Aorta (tissue), 5 donors: Measurements from ENCODE around the gene RHBDL1. TPM values are rescaled to one million over a fixed set of nuclear protein-coding genes. Genes with fewer than 3 reads are reported as not detected.

ENCODE experiments used
- ATAC-seq: fragments of 200-7000 bp; cut with Tn5 transposase; one replicate; pipeline ENCODE4 v1.9.1; 2022; ENCODE audit warnings: moderate library complexity; ENCODE audit not compliant: low FRiP score
- DNase-seq, 2 donors: peaks; one replicate each; pipeline ENCODE4 v3.0.0-alpha.2; 2020
- H3K27ac ChIP-seq, 2 donors: one replicate each; pipeline ENCODE4 v1.5.1; 2013; ENCODE audit warnings: low read length in 2 of 2, mild to moderate bottlenecking in 2 of 2, moderate library complexity in 2 of 2, control low read depth in 1 of 2, inconsistent platforms in 1 of 2, low read depth in 1 of 2
- H3K27me3 ChIP-seq, 2 donors: one replicate each; pipeline ENCODE4 v1.6.1; 2013; ENCODE audit warnings: control low read depth in 1 of 2, low read length in 1 of 2, mild to moderate bottlenecking in 1 of 2, moderate library complexity in 1 of 2; ENCODE audit not compliant: insufficient read depth in 2 of 2, control insufficient read depth in 1 of 2
- H3K36me3 ChIP-seq, 2 donors: one replicate each; pipeline ENCODE4 v1.6.1; 2013; ENCODE audit warnings: control low read depth in 1 of 2, low read length in 1 of 2, mild to moderate bottlenecking in 1 of 2; ENCODE audit not compliant: insufficient read depth in 2 of 2, control insufficient read depth in 1 of 2
- H3K4me1 ChIP-seq, 2 donors: one replicate each; pipeline ENCODE4 v1.6.1; 2013; ENCODE audit warnings: low read length in 2 of 2, control low read depth in 1 of 2, mild to moderate bottlenecking in 1 of 2, moderate library complexity in 1 of 2; ENCODE audit not compliant: insufficient read depth in 2 of 2, control insufficient read depth in 1 of 2
- H3K4me3 ChIP-seq, 2 donors: one replicate each; pipeline ENCODE4 v1.5.1; 2013; ENCODE audit warnings: low read length in 2 of 2, control low read depth in 1 of 2, mild to moderate bottlenecking in 1 of 2
- H3K9me3 ChIP-seq: one replicate; pipeline ENCODE4 v1.6.1; 2013; ENCODE audit warnings: mild to moderate bottlenecking, low read length; ENCODE audit not compliant: control insufficient read depth
- WGBS, 2 donors: extraction: QIAGEN DNeasy Blood & Tissue Kit; methylation state at CpG; one replicate each; pipeline ENCODE4 v1.1.7; 2013; 5-methylcytosine and 5-hydroxymethylcytosine counted together
- intact Hi-C, 2 donors: fragments of 100-400 bp; cut with DNase I; formaldehyde crosslinking; loops; one replicate each; pipeline versions ENCODE4 v1.14.2 to v1.15.0; 2022
- polyA plus RNA-seq, 2 donors: library from polyadenylated mRNA; stranded (reverse); fragments of 200-250 nt; gene quantifications; one replicate each; pipeline ENCODE4 v1.2.3, GENCODE V29; 2013
- total RNA-seq, 2 donors: library from RNA; stranded (reverse); fragmentation: NEBNext Ultra II Directional; extraction: Animal tissue kit (Norgen Biotek cat#: 25700); gene quantifications; one replicate each; pipeline ENCODE4 v1.2.1, GENCODE V29; 2021
- donor health status: healthy with polysubstance abuse.
- donor health status: Bipolar disorder and iron deficiency.
- donor health status: DM: no; HTN: no; CAD: no.
- donor health status: DM: no; HTN: no; CAD: no.
- donor health status: DM: yes; HTN: yes; CAD: no.

RHBDL1 gene
- total and polyA plus RNA-seq, 4 donors: 0.88 to 1.5 (median 1.3) TPM; not detected in 1

- intact Hi-C loops: loop anchor here in 1 of 2 donors (10.0 kb wide), 1 partner anchor 265 kb away; the partner anchor contains the start of gene NME4
- ATAC-seq: no peak
- Histone ChIP-seq H3K4me1 (no peaks in the 10 kb centered on the region), H3K36me3 (no peaks in the 10 kb centered on the region), H3K27me3 (no peaks in the 10 kb centered on the region), H3K9me3 (no peaks in the 10 kb centered on the region), H3K4me3 (no peak overlapping the region), H3K27ac (no peak overlapping the region)
- 70 to 77% methylated on average over 6 of the region's 6 CpGs for WGBS, 2 donors
- DNase-seq: no peak
Observed at GRCh38 chr16:660132-660458, 15.4 kb upstream of the RHBDL1 start.

- H3K4me3 ChIP-seq: no peak overlapping the region
- 35 to 50% methylated on average over 25 to 37 of the region's 43 CpGs for WGBS, 2 donors
- no peaks in the 10 kb centered on the region for H3K4me1 ChIP-seq
- no peaks in the 10 kb centered on the region for H3K9me3 ChIP-seq
- H3K27ac ChIP-seq: no peak overlapping the region
- H3K27me3 ChIP-seq: no peaks in the 10 kb centered on the region
- H3K36me3 ChIP-seq: no peaks in the 10 kb centered on the region
- DNase-seq (peak; percentile 93 to 95), ATAC-seq (peak; percentile 88)
- intact Hi-C loops: loop anchor here in 1 of 2 donors (10.0 kb wide), 1 partner anchor 266 kb away; the partner anchor contains the start of gene NME4
Observed at GRCh38 chr16:660459-661183, 14.8 kb upstream of the RHBDL1 start.

- Histone ChIP-seq H3K36me3 (no peaks in the 10 kb centered on the region), H3K27me3 (no peaks in the 10 kb centered on the region), H3K4me1 (no peaks in the 10 kb centered on the region), H3K4me3 (no peak overlapping the region), H3K9me3 (no peaks in the 10 kb centered on the region), H3K27ac (no peak overlapping the region)
- ATAC-seq: no peak
- no peak for DNase-seq
- intact Hi-C loops: loop anchor here in 1 of 2 donors (10.0 kb wide), 1 partner anchor 267 kb away; the partner anchor contains the start of gene NME4
- WGBS, 2 donors: 68 to 73% methylated on average over 31 to 35 of the region's 35 CpGs
Observed at GRCh38 chr16:661184-661821, 14.2 kb upstream of the RHBDL1 start.

- H3K4me1 ChIP-seq: no peaks in the 10 kb centered on the region
- no peak overlapping the region for H3K4me3 ChIP-seq
- H3K27me3 ChIP-seq: no peaks in the 10 kb centered on the region
- no peaks in the 10 kb centered on the region for H3K36me3 ChIP-seq
- ATAC-seq: no peak
- no peak for DNase-seq
- no peak overlapping the region for H3K27ac ChIP-seq
- intact Hi-C loops: loop anchor here in 1 of 2 donors (10.0 kb wide), 1 partner anchor 267 kb away; the partner anchor contains the start of gene NME4
- no peaks in the 10 kb centered on the region for H3K9me3 ChIP-seq
- WGBS, 2 donors: 94 to 97% methylated on average over 19 of the region's 19 CpGs
Observed at GRCh38 chr16:662095-662494, 13.4 kb upstream of the RHBDL1 start.

- intact Hi-C loops: loop anchor here in 1 of 2 donors (10.0 kb wide), 1 partner anchor 268 kb away; the partner anchor contains the start of gene NME4
- WGBS, 2 donors: 94% methylated on average over 21 of the region's 21 CpGs
Observed at GRCh38 chr16:662597-662996, 12.9 kb upstream of the RHBDL1 start.

GRCh38 chr16:666572-666971 lies 8.9 kb upstream of the RHBDL1 start:
- no peaks in the 10 kb centered on the region for H3K27me3 ChIP-seq
- no peaks in the 10 kb centered on the region for H3K4me1 ChIP-seq
- no peak overlapping the region for H3K4me3 ChIP-seq
- intact Hi-C loops: loop anchor here in 1 of 2 donors (10.0 kb wide), 1 partner anchor 272 kb away; the partner anchor contains the start of gene NME4
- 90 to 96% methylated on average over 12 to 13 of the region's 13 CpGs for WGBS, 2 donors
- no peak overlapping the region for H3K27ac ChIP-seq
- peaks cover 0 to 2% of the 10 kb centered on the region in 2 donors for H3K36me3 ChIP-seq
- DNase-seq: no peak
- H3K9me3 ChIP-seq: no peaks in the 10 kb centered on the region
- no peak for ATAC-seq

More at GRCh38 chr16:662597-662996, 12.9 kb upstream of the RHBDL1 start:
- no peaks in the 10 kb centered on the region for H3K4me1 ChIP-seq
- H3K36me3 ChIP-seq: no peaks in the 10 kb centered on the region
- no peak for DNase-seq
- H3K27me3 ChIP-seq: no peaks in the 10 kb centered on the region
- no peak for ATAC-seq
- H3K9me3 ChIP-seq: no peaks in the 10 kb centered on the region
- H3K4me3 ChIP-seq: no peak overlapping the region
- no peak overlapping the region for H3K27ac ChIP-seq

GRCh38 chr16:667113-667779 lies 8.2 kb upstream of the RHBDL1 start:
- 82% methylated on average over 22 of the region's 22 CpGs for WGBS, 2 donors
- intact Hi-C loops: loop anchor here in 1 of 2 donors (10.0 kb wide), 1 partner anchor 272 kb away; the partner anchor contains the start of gene NME4
- H3K9me3 ChIP-seq: no peaks in the 10 kb centered on the region
- peaks cover 0 to 6% of the 10 kb centered on the region in 2 donors for H3K36me3 ChIP-seq
- H3K27me3 ChIP-seq: no peaks in the 10 kb centered on the region
- ATAC-seq (no peak), DNase-seq (no peak)
- H3K4me3 ChIP-seq: no peak overlapping the region
- no peak overlapping the region for H3K27ac ChIP-seq
- no peaks in the 10 kb centered on the region for H3K4me1 ChIP-seq

- intact Hi-C loops: loop anchor here in 1 of 2 donors (10.0 kb wide), 1 partner anchor 273 kb away; the partner anchor contains the start of gene NME4
- DNase-seq: peak; percentile 96 to 98
- no peaks in the 10 kb centered on the region for H3K27me3 ChIP-seq
- H3K4me1 ChIP-seq: no peaks in the 10 kb centered on the region
- H3K4me3 ChIP-seq: peak within 1 kb of the TSS; percentile 11 to 74
- ATAC-seq: peak; percentile 94
- H3K27ac ChIP-seq: no peak within 1 kb of the TSS
- 0% methylated on average over 50 to 78 of the region's 78 CpGs for WGBS, 2 donors
- H3K36me3 ChIP-seq: peaks cover 0 to 12% of the 10 kb centered on the region in 2 donors
- no peaks in the 10 kb centered on the region for H3K9me3 ChIP-seq
Observed at GRCh38 chr16:667780-668518, 7.5 kb upstream of the RHBDL1 start, which contains the start of gene RHOT2. Gene RHOT2 (plus strand): TSS chr16:668132. CDS start chr16:668200, 68 bp downstream.
